ENCODE results near the gene GLCCI1.
"Not testable (repeated sequence)": the region's sequence is repeated elsewhere in the genome, so short reads cannot be mapped to it uniquely, and the experiment has no call there.

GLCCI1 gene

GRCh38 chr7:8078418-8078817 is 109.8 kb downstream of the GLCCI1 start:
- DNase-seq (ENCODE audit: low read depth), result no peak

GRCh38 chr7:8082762-8083161 is 114.2 kb downstream of the GLCCI1 start:
- no peak for DNase-seq (ENCODE audit: low read depth)
- no peak overlapping the region for H3K4me3 ChIP-seq (ENCODE audit: low read depth, low read length)

More at GRCh38 chr7:8078418-8078817, 109.8 kb downstream of the GLCCI1 start:
- no peak overlapping the region for H3K4me3 ChIP-seq (ENCODE audit: low read depth, low read length)

DNA sequence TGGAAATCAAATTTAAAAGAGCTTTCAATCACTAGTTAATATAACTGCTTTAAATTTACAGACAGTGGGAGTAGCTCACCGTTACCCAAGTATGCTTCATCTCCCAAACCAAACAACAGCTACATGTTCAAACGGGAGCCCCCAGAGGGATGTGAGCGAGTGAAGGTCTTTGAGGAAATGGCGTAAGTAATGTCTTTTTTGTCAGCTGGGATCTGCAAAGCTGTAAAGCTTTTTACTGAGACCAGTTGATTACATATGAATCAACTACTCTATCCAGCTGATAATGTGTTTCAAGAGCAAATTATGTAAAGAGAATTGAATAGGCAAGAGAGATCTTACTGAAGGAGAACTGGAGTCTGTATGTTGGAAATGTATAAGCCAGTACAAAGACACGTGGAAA is 116.2 kb downstream of the GLCCI1 start:
- H3K4me3 ChIP-seq (ENCODE audit: low read depth, low read length), result no peak overlapping the region
- no peak for DNase-seq (ENCODE audit: low read depth)

DNA sequence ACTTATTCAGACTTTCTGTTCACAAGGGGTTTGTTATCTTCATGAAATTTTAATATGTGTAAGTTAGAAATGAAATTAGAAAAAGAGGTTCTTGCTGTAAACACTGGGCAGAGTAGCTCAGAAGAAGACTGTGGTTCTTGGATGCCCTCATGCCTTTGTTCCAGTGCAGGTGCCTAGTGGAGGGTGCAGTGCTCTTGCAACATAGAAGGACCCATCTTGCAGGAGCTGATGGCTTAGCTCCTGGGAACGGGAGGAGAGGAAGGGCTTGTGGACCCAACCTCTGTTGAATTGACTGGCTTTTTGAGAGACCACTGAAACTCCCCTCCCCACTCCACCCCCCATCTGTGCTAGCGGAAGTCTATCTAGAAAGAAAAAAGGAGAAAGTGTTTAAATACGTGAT is 116.8 kb downstream of the GLCCI1 start:
- no peak overlapping the region for H3K4me3 ChIP-seq (ENCODE audit: low read depth, low read length)
- no peak for DNase-seq (ENCODE audit: low read depth)

- H3K4me3 ChIP-seq (ENCODE audit: low read depth, low read length), result no peak overlapping the region
- no peak for DNase-seq (ENCODE audit: low read depth)
These were observed 117.6 kb downstream of the GLCCI1 start for GRCh38 chr7:8086239-8086638.

- H3K4me3 ChIP-seq (ENCODE audit: low read depth, low read length), result no peak overlapping the region
- no peak for DNase-seq (ENCODE audit: low read depth)
These were observed 120.6 kb downstream of the GLCCI1 start for GRCh38 chr7:8089036-8089780.

- DNase-seq (ENCODE audit: low read depth), result no peak
- no peak overlapping the region for H3K4me3 ChIP-seq (ENCODE audit: low read depth, low read length)
These were observed 123.5 kb downstream of the GLCCI1 start for GRCh38 chr7:8092140-8092539.

DNA sequence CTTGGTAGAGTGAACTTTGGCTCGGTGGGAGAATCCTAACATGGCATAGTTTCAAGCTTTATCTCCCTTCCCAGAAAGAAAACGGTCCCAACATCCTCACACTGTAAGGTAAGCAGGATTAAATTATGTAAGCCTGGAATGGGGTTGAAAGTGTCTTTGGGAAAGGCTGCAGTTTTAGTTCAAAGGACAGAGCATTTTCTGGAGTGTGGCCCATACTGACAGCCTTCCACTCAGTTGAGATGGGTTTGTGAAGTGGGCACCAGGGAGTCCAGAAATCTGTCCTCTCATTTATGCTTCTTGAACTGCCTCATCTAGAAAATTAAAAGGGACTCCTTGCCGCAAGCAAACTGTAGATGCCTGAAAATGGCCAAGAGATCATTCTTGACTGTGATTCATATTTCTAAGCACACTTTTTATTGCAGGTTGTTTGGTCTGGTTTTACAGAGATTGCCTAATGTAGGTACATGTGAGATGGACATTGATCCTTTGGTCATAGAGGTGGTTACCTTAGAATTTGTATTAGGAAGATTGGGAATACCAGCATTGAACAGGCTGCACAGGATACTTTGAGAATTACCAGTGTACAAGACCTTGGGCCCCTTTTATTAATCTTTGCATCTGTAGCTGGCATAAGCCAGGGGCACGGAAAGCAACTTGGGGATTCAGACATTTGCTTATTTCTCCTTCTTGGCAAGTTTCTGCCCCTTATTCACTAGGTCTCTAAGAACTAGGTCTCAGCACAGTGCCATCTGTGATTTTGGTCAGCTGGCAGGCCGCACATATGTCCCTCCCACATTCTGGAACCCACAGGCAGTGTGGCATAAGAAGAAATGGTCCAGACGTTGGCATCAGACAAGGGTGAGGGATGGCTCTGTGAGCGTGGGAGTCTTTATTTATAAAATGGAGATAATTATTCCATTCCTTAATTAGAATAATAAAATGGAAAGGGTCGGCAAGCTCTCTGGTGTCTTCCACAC is 125.9 kb downstream of the GLCCI1 start:
- no peak for DNase-seq (ENCODE audit: low read depth)
- no peak overlapping the region for H3K4me3 ChIP-seq (ENCODE audit: low read depth, low read length)

GRCh38 chr7:8101292-8101691 is 132.7 kb downstream of the GLCCI1 start:
- not testable (repeated sequence) for DNase-seq (ENCODE audit: low read depth); H3K4me3 ChIP-seq (ENCODE audit: low read depth, low read length)

GRCh38 chr7:8103282-8103681 is 134.7 kb downstream of the GLCCI1 start:
- no peak overlapping the region for H3K4me3 ChIP-seq (ENCODE audit: low read depth, low read length)
- DNase-seq (ENCODE audit: low read depth), result no peak

- no peak overlapping the region for H3K4me3 ChIP-seq (ENCODE audit: low read depth, low read length)
- no peak for DNase-seq (ENCODE audit: low read depth)
These were observed 137.0 kb downstream of the GLCCI1 start for GRCh38 chr7:8105449-8106095.

- no peak overlapping the region for H3K4me3 ChIP-seq (ENCODE audit: low read depth, low read length)
- DNase-seq (ENCODE audit: low read depth), result peak; percentile 7
These were observed 140.8 kb downstream of the GLCCI1 start for GRCh38 chr7:8109196-8110022.

DNA sequence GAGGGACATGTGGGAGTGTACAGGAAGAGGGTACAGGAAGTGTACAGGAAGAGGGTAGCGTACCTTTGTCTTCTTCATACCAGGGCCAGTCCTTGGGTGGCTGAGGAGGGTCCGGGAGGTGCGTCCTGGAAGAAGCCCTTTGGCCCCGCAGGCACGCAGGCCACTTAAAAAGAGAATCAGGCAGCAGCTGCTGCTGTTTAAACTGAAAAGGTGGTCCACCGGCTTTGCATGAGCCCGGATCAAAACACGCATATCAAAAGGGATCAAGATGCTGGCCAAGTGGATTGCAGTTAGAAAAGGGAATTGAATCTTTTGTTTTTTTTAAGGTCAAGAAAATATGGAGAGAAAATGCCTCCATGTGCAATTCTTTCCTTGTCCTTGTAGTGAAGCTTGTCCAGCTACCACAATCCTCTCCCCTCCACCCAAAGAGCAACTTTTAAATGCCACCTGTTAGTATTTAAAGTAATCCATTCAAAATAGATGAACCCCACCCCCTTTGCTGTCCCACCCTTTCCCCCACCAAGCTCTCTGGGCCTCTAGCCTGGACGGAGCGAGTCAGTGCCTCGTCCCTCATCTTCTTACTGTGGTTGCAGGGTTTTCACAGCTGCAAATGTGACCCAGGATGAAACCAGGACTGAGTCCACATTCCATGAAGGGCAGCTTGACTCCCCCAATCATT is 142.8 kb downstream of the GLCCI1 start:
- no peak overlapping the region for H3K4me3 ChIP-seq (ENCODE audit: low read depth, low read length)
- DNase-seq (ENCODE audit: low read depth), result no peak

DNA sequence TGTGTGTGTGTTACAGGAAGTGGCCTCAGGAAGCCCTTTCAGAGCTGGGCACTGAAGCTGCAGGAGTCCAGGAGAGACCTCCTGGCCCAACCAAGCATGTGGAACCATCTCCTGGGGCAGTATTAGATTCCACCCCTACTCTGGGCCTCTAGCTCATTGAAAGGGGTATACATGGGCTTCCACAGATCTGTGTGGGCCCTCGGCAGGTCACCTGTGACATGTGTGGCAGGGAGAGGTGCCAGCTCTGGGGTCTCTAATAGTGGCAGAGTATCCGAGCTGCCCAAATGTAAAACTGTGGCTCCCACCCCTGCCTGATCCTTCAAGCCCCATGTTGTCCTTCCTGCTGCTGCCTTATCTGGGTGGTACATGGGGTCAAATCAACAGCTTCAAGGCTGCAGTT is 144.1 kb downstream of the GLCCI1 start:
- H3K4me3 ChIP-seq (ENCODE audit: low read depth, low read length), result no peak overlapping the region
- no peak for DNase-seq (ENCODE audit: low read depth)

DNA sequence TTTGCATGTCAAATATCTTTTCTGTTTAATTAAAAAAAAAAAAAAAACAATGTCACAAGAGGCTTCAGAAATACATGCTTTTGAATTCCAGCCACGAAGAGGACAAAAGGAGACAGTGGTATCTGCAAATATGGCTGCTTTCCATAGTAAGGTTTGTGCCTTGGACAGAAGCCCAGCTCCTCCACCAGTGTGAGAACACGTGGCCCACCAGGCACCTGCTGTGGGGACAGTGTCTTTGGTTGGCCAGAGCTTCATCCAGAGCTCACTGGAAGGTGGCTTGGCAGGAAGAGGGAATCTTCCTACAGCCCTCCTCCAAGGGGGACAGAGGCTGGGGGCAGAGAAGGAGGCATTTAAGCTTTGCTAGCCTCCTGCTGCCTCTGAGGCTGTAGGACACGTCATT is 144.6 kb downstream of the GLCCI1 start:
- no peak overlapping the region for H3K4me3 ChIP-seq (ENCODE audit: low read depth, low read length)
- DNase-seq (ENCODE audit: low read depth), result no peak

- no peak overlapping the region for H3K4me3 ChIP-seq (ENCODE audit: low read depth, low read length)
- DNase-seq (ENCODE audit: low read depth), result no peak
These were observed 145.6 kb downstream of the GLCCI1 start for GRCh38 chr7:8114175-8114574.

- DNase-seq (ENCODE audit: low read depth), result no peak
- no peak overlapping the region for H3K4me3 ChIP-seq (ENCODE audit: low read depth, low read length)
These were observed 147.2 kb downstream of the GLCCI1 start for GRCh38 chr7:8115547-8116402.

DNA sequence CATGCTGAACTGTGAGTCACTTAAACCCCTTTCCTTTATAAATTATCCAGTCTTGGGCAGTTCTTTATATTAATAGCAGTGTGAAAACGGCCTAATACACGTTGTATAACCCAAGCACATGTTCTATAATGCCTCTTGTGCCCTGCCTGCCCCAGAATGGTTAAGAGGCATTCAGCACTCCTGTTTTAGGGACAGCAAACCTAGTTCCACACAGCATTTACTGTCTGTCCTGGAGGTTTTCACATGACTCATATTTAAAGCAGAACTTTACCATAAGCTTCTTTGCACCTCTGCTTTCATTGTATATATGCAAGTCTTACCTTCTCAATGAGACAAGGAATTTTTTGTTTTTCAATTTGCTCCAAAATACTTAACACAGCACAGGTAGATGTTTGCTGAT is 148.6 kb downstream of the GLCCI1 start:
- DNase-seq (ENCODE audit: low read depth), result no peak
- H3K4me3 ChIP-seq (ENCODE audit: low read depth, low read length), result no peak overlapping the region
